HL-60 (cell line): Measurements from ENCODE around the gene QRSL1.

Source experiments
- DNase-seq, 2 experiments: peaks; one replicate each; pipeline ENCODE4 v3.0.0-alpha.2; 2010 to 2020; ENCODE audit warnings: low read depth in 1 of 2, low spot score in 1 of 2
- H3K27ac ChIP-seq: fragments of 250-450 bp; sonication (Bioruptor Pico); replicated peaks from 2 replicates; pipeline ENCODE4 v1.5.1; 2020; ENCODE audit warnings: mild to moderate bottlenecking, moderate library complexity
- H3K27me3 ChIP-seq: fragments of 250-450 bp; sonication (Bioruptor Pico); 2 replicates; pipeline ENCODE4 v1.5.1; 2021; ENCODE audit warnings: mild to moderate bottlenecking, moderate library complexity; ENCODE audit not compliant: insufficient read depth, poor library complexity, severe bottlenecking
- H3K4me3 ChIP-seq: replicated peaks from 2 replicates; pipeline ENCODE4 v1.5.1; 2011; ENCODE audit warnings: mild to moderate bottlenecking, control low read depth, low read length; ENCODE audit not compliant: insufficient read depth
- GABPA ChIP-seq: IDR thresholded peaks from 2 replicates; pipeline ENCODE4 v1.6.1; 2012; ENCODE audit warnings: low read depth
- POLR2AphosphoS5 ChIP-seq: IDR thresholded peaks from 2 replicates; pipeline ENCODE4 v1.6.1; 2012; ENCODE audit warnings: low read depth
- SPI1 ChIP-seq: IDR thresholded peaks from 2 replicates; pipeline ENCODE4 v1.6.1; 2012; ENCODE audit warnings: low read depth, mild to moderate bottlenecking, borderline replicate concordance
- TF ChIP-seq, protein P1 (sequence below): IDR thresholded peaks from 2 replicates; pipeline ENCODE4 v1.6.1; 2012; ENCODE audit warnings: low read depth; ENCODE audit not compliant: insufficient replicate concordance
- TF ChIP-seq, protein P2 (sequence below): IDR thresholded peaks from one replicate; pipeline ENCODE4 v1.5.1; 2011; ENCODE audit warnings: low read length, control low read depth, inconsistent platforms; ENCODE audit not compliant: insufficient read depth

The QRSL1 gene

DNA sequence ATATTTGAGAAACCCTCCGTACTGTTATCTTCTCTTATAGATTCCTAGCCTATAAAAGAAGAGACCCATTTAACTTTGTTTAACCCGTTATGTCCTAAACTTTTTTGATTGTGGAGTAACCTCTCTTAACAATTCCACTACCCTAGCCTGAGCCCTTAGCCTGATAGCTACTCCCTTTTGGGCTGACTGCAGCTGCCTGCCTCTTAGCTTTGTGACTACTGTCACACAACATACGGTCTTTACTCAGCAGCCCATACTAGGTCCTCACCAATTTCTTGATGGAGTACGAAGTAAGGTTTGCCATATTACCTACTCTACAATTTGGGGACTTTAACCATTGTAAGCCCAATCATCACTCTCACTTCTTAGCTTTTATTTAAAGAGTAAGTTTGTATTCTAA is 72.7 kb downstream of the QRSL1 start:
- no peak overlapping the region for H3K4me3 ChIP-seq

GRCh38 chr6:106702451-106703110 is 73.2 kb downstream of the QRSL1 start:
- no peak overlapping the region for H3K27ac ChIP-seq
- DNase-seq = no peak
- no peak overlapping the region for H3K4me3 ChIP-seq
- no peak for TF ChIP-seq GABPA
- TF ChIP-seq, protein P1, sequence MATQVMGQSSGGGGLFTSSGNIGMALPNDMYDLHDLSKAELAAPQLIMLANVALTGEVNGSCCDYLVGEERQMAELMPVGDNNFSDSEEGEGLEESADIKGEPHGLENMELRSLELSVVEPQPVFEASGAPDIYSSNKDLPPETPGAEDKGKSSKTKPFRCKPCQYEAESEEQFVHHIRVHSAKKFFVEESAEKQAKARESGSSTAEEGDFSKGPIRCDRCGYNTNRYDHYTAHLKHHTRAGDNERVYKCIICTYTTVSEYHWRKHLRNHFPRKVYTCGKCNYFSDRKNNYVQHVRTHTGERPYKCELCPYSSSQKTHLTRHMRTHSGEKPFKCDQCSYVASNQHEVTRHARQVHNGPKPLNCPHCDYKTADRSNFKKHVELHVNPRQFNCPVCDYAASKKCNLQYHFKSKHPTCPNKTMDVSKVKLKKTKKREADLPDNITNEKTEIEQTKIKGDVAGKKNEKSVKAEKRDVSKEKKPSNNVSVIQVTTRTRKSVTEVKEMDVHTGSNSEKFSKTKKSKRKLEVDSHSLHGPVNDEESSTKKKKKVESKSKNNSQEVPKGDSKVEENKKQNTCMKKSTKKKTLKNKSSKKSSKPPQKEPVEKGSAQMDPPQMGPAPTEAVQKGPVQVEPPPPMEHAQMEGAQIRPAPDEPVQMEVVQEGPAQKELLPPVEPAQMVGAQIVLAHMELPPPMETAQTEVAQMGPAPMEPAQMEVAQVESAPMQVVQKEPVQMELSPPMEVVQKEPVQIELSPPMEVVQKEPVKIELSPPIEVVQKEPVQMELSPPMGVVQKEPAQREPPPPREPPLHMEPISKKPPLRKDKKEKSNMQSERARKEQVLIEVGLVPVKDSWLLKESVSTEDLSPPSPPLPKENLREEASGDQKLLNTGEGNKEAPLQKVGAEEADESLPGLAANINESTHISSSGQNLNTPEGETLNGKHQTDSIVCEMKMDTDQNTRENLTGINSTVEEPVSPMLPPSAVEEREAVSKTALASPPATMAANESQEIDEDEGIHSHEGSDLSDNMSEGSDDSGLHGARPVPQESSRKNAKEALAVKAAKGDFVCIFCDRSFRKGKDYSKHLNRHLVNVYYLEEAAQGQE = no peak
- TF ChIP-seq POLR2AphosphoS5 = no peak
- no peak for TF ChIP-seq SPI1
- TF ChIP-seq, protein P2, sequence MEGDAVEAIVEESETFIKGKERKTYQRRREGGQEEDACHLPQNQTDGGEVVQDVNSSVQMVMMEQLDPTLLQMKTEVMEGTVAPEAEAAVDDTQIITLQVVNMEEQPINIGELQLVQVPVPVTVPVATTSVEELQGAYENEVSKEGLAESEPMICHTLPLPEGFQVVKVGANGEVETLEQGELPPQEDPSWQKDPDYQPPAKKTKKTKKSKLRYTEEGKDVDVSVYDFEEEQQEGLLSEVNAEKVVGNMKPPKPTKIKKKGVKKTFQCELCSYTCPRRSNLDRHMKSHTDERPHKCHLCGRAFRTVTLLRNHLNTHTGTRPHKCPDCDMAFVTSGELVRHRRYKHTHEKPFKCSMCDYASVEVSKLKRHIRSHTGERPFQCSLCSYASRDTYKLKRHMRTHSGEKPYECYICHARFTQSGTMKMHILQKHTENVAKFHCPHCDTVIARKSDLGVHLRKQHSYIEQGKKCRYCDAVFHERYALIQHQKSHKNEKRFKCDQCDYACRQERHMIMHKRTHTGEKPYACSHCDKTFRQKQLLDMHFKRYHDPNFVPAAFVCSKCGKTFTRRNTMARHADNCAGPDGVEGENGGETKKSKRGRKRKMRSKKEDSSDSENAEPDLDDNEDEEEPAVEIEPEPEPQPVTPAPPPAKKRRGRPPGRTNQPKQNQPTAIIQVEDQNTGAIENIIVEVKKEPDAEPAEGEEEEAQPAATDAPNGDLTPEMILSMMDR = no peak
- no peaks in the 10 kb centered on the region for H3K27me3 ChIP-seq

More for the DNA sequence above, 72.7 kb downstream of the QRSL1 start:
- Histone ChIP-seq H3K27ac (no peak overlapping the region), H3K27me3 (no peaks in the 10 kb centered on the region)
- TF ChIP-seq POLR2AphosphoS5 (no peak), SPI1 (no peak), GABPA (no peak)
- TF ChIP-seq, protein P1 = no peak
- TF ChIP-seq, protein P2 = no peak
- DNase-seq = no peak

DNA sequence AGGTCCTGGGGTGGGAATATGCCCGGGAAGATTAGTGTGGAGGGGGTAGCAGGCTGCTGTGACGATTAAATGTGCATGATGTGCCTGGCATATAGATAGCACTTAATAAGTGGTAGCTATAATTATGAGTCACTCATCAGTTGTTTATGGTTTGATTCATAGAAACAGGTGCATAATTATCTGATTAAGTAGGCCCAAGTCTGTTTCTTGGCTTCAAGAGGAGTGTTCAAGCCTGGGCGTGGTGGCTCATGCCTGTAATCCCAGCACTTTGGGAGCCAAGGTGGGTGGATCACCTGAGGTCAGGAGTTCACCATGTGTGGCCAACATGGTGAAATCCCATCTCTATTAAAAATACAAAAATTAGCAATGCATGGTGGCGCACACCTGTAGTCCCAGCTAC is 74.9 kb downstream of the QRSL1 start:
- H3K27ac ChIP-seq = no peak overlapping the region
- no peak overlapping the region for H3K4me3 ChIP-seq
- H3K27me3 ChIP-seq = no peaks in the 10 kb centered on the region
- no peak for DNase-seq
- TF ChIP-seq POLR2AphosphoS5 = no peak
- TF ChIP-seq, protein P1 = no peak
- TF ChIP-seq, protein P2 = no peak
- no peak for TF ChIP-seq GABPA
- no peak for TF ChIP-seq SPI1
